HEK293 (cell line): Measurements from ENCODE around the gene RPL19.

Experiments used
- BCL11B ChIP-seq: fragments of 450-650 bp; formaldehyde crosslinking; IDR thresholded peaks from 2 replicates; pipeline ENCODE4 v1.5.1; 2016; ENCODE audit warnings: low read depth, missing biosample characterization, missing genetic modification characterization
- OVOL3 ChIP-seq: fragments of 450-650 bp; formaldehyde crosslinking; IDR thresholded peaks from 2 replicates; pipeline ENCODE4 v1.5.1; 2016; ENCODE audit warnings: missing biosample characterization, missing genetic modification characterization
- SCRT1 ChIP-seq: fragments of 450-650 bp; formaldehyde crosslinking; IDR thresholded peaks from 2 replicates; pipeline ENCODE4 v1.5.1; 2016; ENCODE audit warnings: missing biosample characterization, missing genetic modification characterization, borderline replicate concordance
- ZBTB8A ChIP-seq: fragments of 450-650 bp; formaldehyde crosslinking; IDR thresholded peaks from 2 replicates; pipeline ENCODE4 v1.5.1; 2016; ENCODE audit warnings: missing biosample characterization, missing genetic modification characterization
- ZNF10 ChIP-seq: fragments of 450-650 bp; formaldehyde crosslinking; IDR thresholded peaks from 2 replicates; pipeline ENCODE4 v1.5.1; 2017; ENCODE audit warnings: missing biosample characterization, missing genetic modification characterization
- ZNF133 ChIP-seq: fragments of 450-650 bp; formaldehyde crosslinking; IDR thresholded peaks from 2 replicates; pipeline ENCODE4 v1.5.1; 2016; ENCODE audit warnings: missing biosample characterization, missing genetic modification characterization
- ZNF391 ChIP-seq: fragments of 450-650 bp; formaldehyde crosslinking; IDR thresholded peaks from 2 replicates; pipeline ENCODE4 v1.5.1; 2016; ENCODE audit warnings: low read depth, missing biosample characterization, missing genetic modification characterization, borderline replicate concordance
- ZNF785 ChIP-seq: fragments of 450-650 bp; formaldehyde crosslinking; IDR thresholded peaks from 2 replicates; pipeline ENCODE4 v1.5.1; 2016; ENCODE audit warnings: missing biosample characterization, missing genetic modification characterization
- TF ChIP-seq, protein P1 (sequence below): fragments of 450-650 bp; formaldehyde crosslinking; IDR thresholded peaks from 2 replicates; pipeline ENCODE4 v1.5.1; 2016; ENCODE audit warnings: missing biosample characterization, missing genetic modification characterization
- TF ChIP-seq, protein P2 (sequence below): fragments of 450-650 bp; formaldehyde crosslinking; IDR thresholded peaks from 2 replicates; pipeline ENCODE4 v1.5.1; 2016; ENCODE audit warnings: missing biosample characterization, missing genetic modification characterization

DNA sequence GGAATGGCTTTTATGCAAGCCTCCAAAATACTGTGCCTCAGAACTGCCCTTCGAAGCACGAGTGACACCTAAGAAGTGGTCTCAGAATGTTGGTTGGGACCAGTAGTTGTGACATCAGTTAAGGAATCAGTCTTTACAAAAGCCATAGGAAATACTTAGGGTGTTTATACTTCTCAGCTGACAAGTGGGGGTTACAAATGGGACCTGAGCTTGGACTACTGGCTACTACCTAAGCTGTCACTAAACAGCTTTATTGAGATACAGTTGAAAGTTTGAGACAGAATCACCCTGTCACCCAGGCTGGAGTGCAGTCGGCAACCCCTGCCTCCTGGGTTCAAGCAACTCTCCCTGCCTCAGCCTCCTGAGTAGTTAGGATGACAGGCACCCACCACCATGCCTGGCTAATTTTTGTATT lies 5.0 kb downstream of the RPL19 start:
- TF ChIP-seq, protein P1, sequence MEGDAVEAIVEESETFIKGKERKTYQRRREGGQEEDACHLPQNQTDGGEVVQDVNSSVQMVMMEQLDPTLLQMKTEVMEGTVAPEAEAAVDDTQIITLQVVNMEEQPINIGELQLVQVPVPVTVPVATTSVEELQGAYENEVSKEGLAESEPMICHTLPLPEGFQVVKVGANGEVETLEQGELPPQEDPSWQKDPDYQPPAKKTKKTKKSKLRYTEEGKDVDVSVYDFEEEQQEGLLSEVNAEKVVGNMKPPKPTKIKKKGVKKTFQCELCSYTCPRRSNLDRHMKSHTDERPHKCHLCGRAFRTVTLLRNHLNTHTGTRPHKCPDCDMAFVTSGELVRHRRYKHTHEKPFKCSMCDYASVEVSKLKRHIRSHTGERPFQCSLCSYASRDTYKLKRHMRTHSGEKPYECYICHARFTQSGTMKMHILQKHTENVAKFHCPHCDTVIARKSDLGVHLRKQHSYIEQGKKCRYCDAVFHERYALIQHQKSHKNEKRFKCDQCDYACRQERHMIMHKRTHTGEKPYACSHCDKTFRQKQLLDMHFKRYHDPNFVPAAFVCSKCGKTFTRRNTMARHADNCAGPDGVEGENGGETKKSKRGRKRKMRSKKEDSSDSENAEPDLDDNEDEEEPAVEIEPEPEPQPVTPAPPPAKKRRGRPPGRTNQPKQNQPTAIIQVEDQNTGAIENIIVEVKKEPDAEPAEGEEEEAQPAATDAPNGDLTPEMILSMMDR (tag by site-specific recombination) = no peak
- TF ChIP-seq ZNF133 = no peak
- no peak for TF ChIP-seq OVOL3
- no peak for TF ChIP-seq ZNF10 (tag by site-specific recombination)
- no peak for TF ChIP-seq ZNF391 (tag by site-specific recombination)
- TF ChIP-seq BCL11B = no peak
- TF ChIP-seq, protein P2, sequence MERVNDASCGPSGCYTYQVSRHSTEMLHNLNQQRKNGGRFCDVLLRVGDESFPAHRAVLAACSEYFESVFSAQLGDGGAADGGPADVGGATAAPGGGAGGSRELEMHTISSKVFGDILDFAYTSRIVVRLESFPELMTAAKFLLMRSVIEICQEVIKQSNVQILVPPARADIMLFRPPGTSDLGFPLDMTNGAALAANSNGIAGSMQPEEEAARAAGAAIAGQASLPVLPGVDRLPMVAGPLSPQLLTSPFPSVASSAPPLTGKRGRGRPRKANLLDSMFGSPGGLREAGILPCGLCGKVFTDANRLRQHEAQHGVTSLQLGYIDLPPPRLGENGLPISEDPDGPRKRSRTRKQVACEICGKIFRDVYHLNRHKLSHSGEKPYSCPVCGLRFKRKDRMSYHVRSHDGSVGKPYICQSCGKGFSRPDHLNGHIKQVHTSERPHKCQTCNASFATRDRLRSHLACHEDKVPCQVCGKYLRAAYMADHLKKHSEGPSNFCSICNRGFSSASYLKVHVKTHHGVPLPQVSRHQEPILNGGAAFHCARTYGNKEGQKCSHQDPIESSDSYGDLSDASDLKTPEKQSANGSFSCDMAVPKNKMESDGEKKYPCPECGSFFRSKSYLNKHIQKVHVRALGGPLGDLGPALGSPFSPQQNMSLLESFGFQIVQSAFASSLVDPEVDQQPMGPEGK (tag by site-specific recombination) = no peak
- no peak for TF ChIP-seq ZNF785 (tag by site-specific recombination)
- no peak for TF ChIP-seq ZBTB8A
- TF ChIP-seq SCRT1 (tag by site-specific recombination) = no peak
